GDM1 (cell line): ENCODE measurements around the gene RREB1.

ENCODE experiments used
- DNase-seq: peaks from one replicate; lab custom pipeline; 2025; lab: John Stamatoyannopoulos, UW

Gene RREB1

GRCh38 chr6:7124636-7125035, 16.9 kb downstream of the RREB1 start:
- DNase-seq, result no peak

- DNase-seq, result no peak
Measured at GRCh38 chr6:7125290-7125689, 17.5 kb downstream of the RREB1 start.

GRCh38 chr6:7126754-7127153, 19.0 kb downstream of the RREB1 start:
- DNase-seq, result peak; percentile 35

GRCh38 chr6:7127680-7128079, 19.9 kb downstream of the RREB1 start:
- DNase-seq, result no peak

- DNase-seq, result no peak
Measured at GRCh38 chr6:7129360-7129759, 21.6 kb downstream of the RREB1 start.

GRCh38 chr6:7129784-7130569, 22.2 kb downstream of the RREB1 start:
- no peak for DNase-seq

- no peak for DNase-seq
Measured at GRCh38 chr6:7131390-7131789, 23.6 kb downstream of the RREB1 start.

- DNase-seq, result no peak
Measured at GRCh38 chr6:7132398-7133035, 24.8 kb downstream of the RREB1 start.

GRCh38 chr6:7134999-7135745, 27.4 kb downstream of the RREB1 start:
- no peak for DNase-seq

- DNase-seq, result no peak
Measured at GRCh38 chr6:7135755-7136154, 28.0 kb downstream of the RREB1 start.

GRCh38 chr6:7136859-7137334, 29.1 kb downstream of the RREB1 start:
- DNase-seq, result no peak

GRCh38 chr6:7137335-7138045, 29.7 kb downstream of the RREB1 start:
- peak; percentile 35 for DNase-seq

- no peak for DNase-seq
Measured at GRCh38 chr6:7138046-7138531, 30.3 kb downstream of the RREB1 start.

GRCh38 chr6:7138921-7139358, 31.2 kb downstream of the RREB1 start:
- DNase-seq, result no peak

GRCh38 chr6:7139835-7140470, 32.2 kb downstream of the RREB1 start:
- no peak for DNase-seq

- DNase-seq, result peak; percentile 67
Measured at GRCh38 chr6:7140631-7141378, 33.0 kb downstream of the RREB1 start.

GRCh38 chr6:7142228-7142801, 34.6 kb downstream of the RREB1 start:
- no peak for DNase-seq

- no peak for DNase-seq
Measured at GRCh38 chr6:7142918-7143475, 35.2 kb downstream of the RREB1 start.

GRCh38 chr6:7143476-7143974, 35.8 kb downstream of the RREB1 start:
- no peak for DNase-seq
